Left ventricle myocardium inferior (tissue), 1 donor: Measurements from ENCODE around the gene ITGB7. TPM values are rescaled to one million over a fixed set of nuclear protein-coding genes. Genes with fewer than 3 reads are reported as not detected.
"Not testable (repeated sequence)": the region's sequence is repeated elsewhere in the genome, so short reads cannot be mapped to it uniquely, and the experiment has no call there.

Experiments used
- DNase-seq: peaks from one replicate; pipeline ENCODE4 v3.0.0-alpha.2; 2020
- H3K27ac ChIP-seq: fragments of 200-600 bp; replicated peaks from 2 replicates; pipeline ENCODE4 v1.8.0; 2021
- H3K27me3 ChIP-seq: fragments of 200-600 bp; 2 replicates; pipeline ENCODE4 v1.8.0; 2021; ENCODE audit warnings: low read depth
- H3K36me3 ChIP-seq: fragments of 200-600 bp; 2 replicates; pipeline ENCODE4 v1.8.0; 2021
- H3K4me1 ChIP-seq: fragments of 200-600 bp; 2 replicates; pipeline ENCODE4 v1.8.0; 2021
- H3K4me3 ChIP-seq: fragments of 200-600 bp; 2 replicates; pipeline ENCODE4 v1.8.0; 2021; ENCODE audit warnings: mild to moderate bottlenecking, moderate library complexity
- H3K9me3 ChIP-seq: fragments of 200-600 bp; replicated peaks from 2 replicates; pipeline ENCODE4 v1.8.0; 2021
- intact Hi-C: fragments of 100-400 bp; cut with micrococcal nuclease; formaldehyde crosslinking; loops from one replicate; pipeline ENCODE4 v1.11.0; 2022
- total RNA-seq: library from RNA; stranded (reverse); fragmentation: NEBNext Ultra II Directional; extraction: Animal tissue kit (Norgen Biotek cat#: 25700); gene quantifications from one replicate; pipeline ENCODE4 v1.2.1, GENCODE V29; 2021
- TF ChIP-seq, protein P1 (sequence below): fragments of 200-600 bp; IDR thresholded peaks from 2 replicates; pipeline ENCODE4 v1.8.0; 2021; ENCODE audit warnings: antibody characterized with exemption, mild to moderate bottlenecking, borderline replicate concordance
- donor health status: DM: no; HTN: yes; CAD: no; lungs with severe emphysema.

Gene ITGB7
- total RNA-seq, 1 donor from 2014 or later: 1.1 TPM

DNA sequence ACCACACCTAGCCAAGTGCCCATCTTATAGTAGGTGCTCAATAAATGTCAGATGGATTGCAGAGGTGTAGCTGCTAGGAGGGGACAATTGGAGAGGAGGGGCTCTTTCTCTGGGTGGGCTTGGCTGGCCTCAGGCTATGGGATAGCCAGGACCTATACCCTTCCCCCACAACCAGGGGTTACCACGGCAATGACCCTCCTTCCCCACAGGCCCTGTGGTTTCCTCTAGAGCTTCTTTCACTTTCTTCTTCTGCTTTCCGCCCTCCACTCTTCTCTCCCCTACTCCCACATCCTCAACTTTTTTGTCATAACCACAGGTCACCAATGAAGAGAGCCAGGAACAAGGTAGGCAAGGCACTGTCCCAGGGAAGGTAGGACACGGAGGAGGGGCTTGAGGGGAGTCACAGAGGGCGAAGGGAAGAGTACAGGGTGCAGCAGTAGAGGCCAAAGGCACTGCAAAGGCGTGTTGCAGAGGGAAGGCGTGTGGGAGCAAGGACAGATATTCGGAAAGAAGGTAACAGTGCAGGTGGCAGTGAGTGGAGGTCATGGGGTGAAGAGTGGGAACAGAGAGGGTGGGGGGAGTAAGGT is 1.9 kb upstream of the ITGB7 start:
- TF ChIP-seq, protein P1, sequence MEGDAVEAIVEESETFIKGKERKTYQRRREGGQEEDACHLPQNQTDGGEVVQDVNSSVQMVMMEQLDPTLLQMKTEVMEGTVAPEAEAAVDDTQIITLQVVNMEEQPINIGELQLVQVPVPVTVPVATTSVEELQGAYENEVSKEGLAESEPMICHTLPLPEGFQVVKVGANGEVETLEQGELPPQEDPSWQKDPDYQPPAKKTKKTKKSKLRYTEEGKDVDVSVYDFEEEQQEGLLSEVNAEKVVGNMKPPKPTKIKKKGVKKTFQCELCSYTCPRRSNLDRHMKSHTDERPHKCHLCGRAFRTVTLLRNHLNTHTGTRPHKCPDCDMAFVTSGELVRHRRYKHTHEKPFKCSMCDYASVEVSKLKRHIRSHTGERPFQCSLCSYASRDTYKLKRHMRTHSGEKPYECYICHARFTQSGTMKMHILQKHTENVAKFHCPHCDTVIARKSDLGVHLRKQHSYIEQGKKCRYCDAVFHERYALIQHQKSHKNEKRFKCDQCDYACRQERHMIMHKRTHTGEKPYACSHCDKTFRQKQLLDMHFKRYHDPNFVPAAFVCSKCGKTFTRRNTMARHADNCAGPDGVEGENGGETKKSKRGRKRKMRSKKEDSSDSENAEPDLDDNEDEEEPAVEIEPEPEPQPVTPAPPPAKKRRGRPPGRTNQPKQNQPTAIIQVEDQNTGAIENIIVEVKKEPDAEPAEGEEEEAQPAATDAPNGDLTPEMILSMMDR: no peak
- intact Hi-C loops: no loop called here
- H3K36me3 ChIP-seq: peaks cover 42% of the 10 kb centered on the region
- no peak for DNase-seq
- H3K9me3 ChIP-seq: no peaks in the 10 kb centered on the region
- H3K4me1 ChIP-seq: peaks cover 33% of the 10 kb centered on the region
- H3K27ac ChIP-seq: peak overlapping the region; percentile 46
- H3K27me3 ChIP-seq: no peaks in the 10 kb centered on the region
- no peak overlapping the region for H3K4me3 ChIP-seq

GRCh38 chr12:53208435-53208834 is 1.4 kb upstream of the ITGB7 start:
- peaks cover 28% of the 10 kb centered on the region for H3K4me1 ChIP-seq
- H3K4me3 ChIP-seq: no peak overlapping the region
- H3K9me3 ChIP-seq: no peaks in the 10 kb centered on the region
- TF ChIP-seq, protein P1: no peak
- no peaks in the 10 kb centered on the region for H3K27me3 ChIP-seq
- intact Hi-C loops: no loop called here
- H3K27ac ChIP-seq: peak overlapping the region; percentile 46
- DNase-seq: no peak
- peaks cover 37% of the 10 kb centered on the region for H3K36me3 ChIP-seq

GRCh38 chr12:53205747-53206419 is 1.2 kb downstream of the ITGB7 start:
- no peaks in the 10 kb centered on the region for H3K9me3 ChIP-seq
- peaks cover 16% of the 10 kb centered on the region for H3K4me1 ChIP-seq
- no peak for DNase-seq
- intact Hi-C loops: no loop called here
- no peaks in the 10 kb centered on the region for H3K27me3 ChIP-seq
- no peak overlapping the region for H3K27ac ChIP-seq
- peaks cover 12% of the 10 kb centered on the region for H3K36me3 ChIP-seq
- H3K4me3 ChIP-seq: no peak overlapping the region
- TF ChIP-seq, protein P1: no peak

DNA sequence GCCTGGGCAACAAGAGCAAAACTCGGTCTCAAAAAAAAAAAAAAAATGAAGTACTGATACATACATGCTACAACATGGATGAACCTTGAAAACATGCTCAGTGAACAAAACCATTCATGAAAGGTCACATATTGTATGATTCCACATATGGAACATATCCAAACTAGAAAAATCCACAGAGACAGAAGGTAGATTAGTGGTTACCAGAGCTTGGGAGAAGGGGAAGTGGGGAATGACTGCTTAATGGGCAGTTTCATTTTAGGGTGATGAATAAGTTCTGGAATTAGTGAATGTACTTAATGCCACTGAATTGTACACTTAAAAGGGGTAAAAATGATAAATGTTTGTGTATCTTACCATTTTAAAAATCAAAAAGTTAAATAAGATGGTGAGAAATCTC is 2.7 kb downstream of the ITGB7 start:
- intact Hi-C loops: no loop called here
- Histone ChIP-seq H3K4me1 (peaks cover 15% of the 10 kb centered on the region), H3K9me3 (no peaks in the 10 kb centered on the region), H3K27me3 (no peaks in the 10 kb centered on the region), H3K36me3 (no peaks in the 10 kb centered on the region), H3K27ac (no peak overlapping the region), H3K4me3 (no peak overlapping the region)
- no peak for DNase-seq
- TF ChIP-seq, protein P1: no peak

DNA sequence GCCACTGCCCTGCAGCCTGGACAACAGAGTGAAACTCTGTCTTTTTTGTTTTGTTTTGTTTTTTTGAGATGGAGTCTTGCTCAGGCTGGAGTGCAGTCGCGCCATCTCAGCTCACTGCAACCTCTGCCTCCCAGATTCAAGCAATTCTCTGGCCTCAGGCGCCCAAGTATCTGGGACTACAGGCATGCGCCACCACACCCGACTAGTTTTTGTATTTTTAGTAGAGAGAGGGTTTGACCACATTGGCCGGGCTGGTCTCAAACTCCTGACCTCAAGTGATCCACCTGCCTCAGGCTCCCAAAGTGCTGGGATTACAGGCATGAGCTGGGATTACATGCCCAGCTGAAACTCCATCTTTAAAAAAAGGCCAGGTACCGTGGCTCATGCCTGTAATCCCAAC is 4.7 kb downstream of the ITGB7 start:
- H3K4me1 ChIP-seq, intact Hi-C loops, H3K4me3 ChIP-seq, H3K27ac ChIP-seq, H3K9me3 ChIP-seq, H3K36me3 ChIP-seq, DNase-seq, H3K27me3 ChIP-seq: not testable (repeated sequence)

DNA sequence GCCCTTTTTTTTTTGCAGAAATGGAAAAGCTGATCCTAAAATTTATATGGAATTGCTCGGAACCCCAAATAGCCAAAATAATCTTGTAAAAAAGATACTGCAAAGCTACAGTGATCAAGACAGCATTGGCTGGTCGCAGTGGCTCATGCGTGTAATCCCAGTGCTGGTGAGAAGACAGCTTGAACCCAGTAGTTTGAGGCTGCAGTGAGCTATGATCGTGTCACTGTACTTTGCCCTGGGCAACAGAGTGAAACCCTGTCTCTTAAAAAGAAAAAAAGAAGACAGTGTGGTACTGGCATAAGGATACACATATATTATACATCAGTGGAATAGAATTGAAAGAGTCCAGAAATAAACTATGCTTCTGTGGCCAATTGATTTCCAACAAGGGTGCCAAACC is 5.4 kb downstream of the ITGB7 start:
- H3K27ac ChIP-seq: no peak overlapping the region
- DNase-seq: no peak
- no peaks in the 10 kb centered on the region for H3K9me3 ChIP-seq
- intact Hi-C loops: no loop called here
- H3K36me3 ChIP-seq: no peaks in the 10 kb centered on the region
- TF ChIP-seq, protein P1: no peak
- peaks cover 12% of the 10 kb centered on the region for H3K4me1 ChIP-seq
- no peaks in the 10 kb centered on the region for H3K27me3 ChIP-seq
- H3K4me3 ChIP-seq: no peak overlapping the region
